CD8-positive, alpha-beta memory T cell (primary cell): ENCODE results near the gene PIK3C2A. TPM values are rescaled to one million over a fixed set of nuclear protein-coding genes. Genes with fewer than 3 reads are reported as not detected.
A peak's percentile ranks its signal among the peaks of the same experiment; 100 is the strongest.

Experiments
- CTCF ChIA-PET: fragments of 350-600 bp; sonication (Branson Sonifier 250); formaldehyde crosslinking; loops from one replicate; lab custom pipeline; 2021; ENCODE audit warnings: antibody characterized with exemption; lab: Charles Lee
- POLR2A ChIA-PET: fragments of 350-600 bp; sonication (Branson Sonifier 250); formaldehyde crosslinking; loops from one replicate; lab custom pipeline; 2021; ENCODE audit warnings: antibody characterized with exemption; lab: Charles Lee
- DNase-seq, 5 donors: peaks; one replicate each; pipeline versions ENCODE4 v3.0.0 to v3.0.0-alpha.2; 2020 to 2022; ENCODE audit warnings: mixed read lengths in 1 of 5
- H3K27ac ChIP-seq: one replicate; pipeline ENCODE4 v1.7.0; 2013; ENCODE audit warnings: low read depth, mild to moderate bottlenecking, low read length, moderate library complexity
- H3K27me3 ChIP-seq: 2 replicates; pipeline ENCODE4 v1.7.0; 2013; ENCODE audit warnings: low read length, mild to moderate bottlenecking; ENCODE audit not compliant: insufficient read depth, poor library complexity, severe bottlenecking
- H3K36me3 ChIP-seq: 2 replicates; pipeline ENCODE4 v1.7.0; 2013; ENCODE audit warnings: mild to moderate bottlenecking, low read length, moderate library complexity; ENCODE audit not compliant: insufficient read depth
- H3K4me1 ChIP-seq: 2 replicates; pipeline ENCODE4 v1.7.0; 2013; ENCODE audit warnings: mild to moderate bottlenecking, low read length, moderate library complexity; ENCODE audit not compliant: insufficient read depth
- H3K4me3 ChIP-seq: 2 replicates; pipeline ENCODE4 v1.7.0; 2013; ENCODE audit warnings: mild to moderate bottlenecking, low read length
- H3K9me3 ChIP-seq: 2 replicates; pipeline ENCODE4 v1.7.0; 2013; ENCODE audit warnings: mild to moderate bottlenecking, low read length
- H3K27ac Mint-ChIP-seq, 8 donors: one replicate each; pipeline ENCODE4 v1.8.0; 2020 to 2021; ENCODE audit warnings: mixed read lengths in 8 of 8, mild to moderate bottlenecking in 6 of 8, inconsistent platforms in 3 of 8, moderate library complexity in 3 of 8
- H3K27me3 Mint-ChIP-seq, 2 donors: one replicate each; pipeline ENCODE4 v1.8.0; 2020 to 2021; ENCODE audit warnings: mixed read lengths in 2 of 2, mild to moderate bottlenecking in 1 of 2, moderate library complexity in 1 of 2
- H3K36me3 Mint-ChIP-seq, 3 donors: one replicate each; pipeline ENCODE4 v1.8.0; 2020 to 2021; ENCODE audit warnings: mixed read lengths in 3 of 3, inconsistent platforms in 1 of 3, mild to moderate bottlenecking in 1 of 3
- H3K4me1 Mint-ChIP-seq, 3 donors: one replicate each; pipeline ENCODE4 v1.8.0; 2020 to 2021; ENCODE audit warnings: mixed read lengths in 3 of 3, inconsistent platforms in 1 of 3, mild to moderate bottlenecking in 1 of 3
- H3K4me3 Mint-ChIP-seq, 7 donors: one replicate each; pipeline ENCODE4 v1.8.0; 2020 to 2021; ENCODE audit warnings: mixed read lengths in 7 of 7, mild to moderate bottlenecking in 6 of 7, moderate library complexity in 4 of 7, inconsistent platforms in 2 of 7
- H3K9me3 Mint-ChIP-seq, 5 donors: one replicate each; pipeline ENCODE4 v1.8.0; 2020 to 2022; ENCODE audit warnings: mixed read lengths in 5 of 5, mild to moderate bottlenecking in 3 of 5, moderate library complexity in 2 of 5, inconsistent platforms in 1 of 5
- polyA plus RNA-seq: library from polyadenylated mRNA; unstranded; fragments of 300-500 nt; fragmentation: Illumina TruSeq; gene quantifications from one replicate; pipeline ENCODE4 v1.2.3, GENCODE V29; 2021
- total RNA-seq, 2 experiments: library from RNA; stranded (reverse); gene quantifications; one replicate each; pipeline ENCODE4 v1.2.3, GENCODE V29; 2021

The PIK3C2A gene
- total and polyA plus RNA-seq, 3 experiments from 2014 or later = 8.1 to 33.0 (median 30.4) TPM

GRCh38 chr11:17208257-17208999 is 642 bp upstream of the PIK3C2A start:
- H3K4me1 ChIP-seq = peaks cover 30% of the 10 kb centered on the region
- CTCF ChIA-PET = interaction anchor here (1.0 kb wide), 1 partner anchor 22 kb away, joined by 3 read pairs; no protein-coding TSS in a partner anchor
- Mint-ChIP-seq H3K27ac (peak overlapping the region; percentile 88 to 99 (median 97)), H3K9me3 (no peaks in the 10 kb centered on the region), H3K27me3 (no peaks in the 10 kb centered on the region), H3K4me1 (peaks cover 36 to 46% (median 43%) of the 10 kb centered on the region in 3 donors), H3K4me3 (peak overlapping the region; percentile 93 to 99 (median 98)), H3K36me3 (peaks cover 0 to 15% (median 0%) of the 10 kb centered on the region in 3 donors)
- peak overlapping the region; percentile 96 for H3K4me3 ChIP-seq
- POLR2A ChIA-PET = interaction anchor here (0.8 to 1.6 kb wide), 5 partner anchors 12 to 145 kb away, joined by 3 to 10 read pairs (median 4); partner anchors contain the start of genes NCR3LG1, NUCB2 and RPS13
- no peaks in the 10 kb centered on the region for H3K27me3 ChIP-seq
- DNase-seq = peak in 3 of 5 donors; percentile 7 to 66 (median 17)
- no peaks in the 10 kb centered on the region for H3K36me3 ChIP-seq
- H3K27ac ChIP-seq = peak overlapping the region; percentile 90
- H3K9me3 ChIP-seq = no peaks in the 10 kb centered on the region

GRCh38 chr11:17206463-17206862 is 1.3 kb downstream of the PIK3C2A start:
- peak overlapping the region; percentile 96 for H3K4me3 ChIP-seq
- H3K27ac Mint-ChIP-seq = peak overlapping the region in 7 of 8 donors; percentile 34 to 99 (median 97)

GRCh38 chr11:17197431-17197898 is 10.3 kb downstream of the PIK3C2A start:
- Mint-ChIP-seq H3K36me3 (peaks cover 0 to 39% (median 13%) of the 10 kb centered on the region in 3 donors), H3K4me3 (no peak overlapping the region), H3K9me3 (no peaks in the 10 kb centered on the region), H3K4me1 (peaks cover 9 to 43% (median 32%) of the 10 kb centered on the region in 3 donors), H3K27ac (no peak overlapping the region), H3K27me3 (no peaks in the 10 kb centered on the region)
- Histone ChIP-seq H3K9me3 (no peaks in the 10 kb centered on the region), H3K4me3 (no peak overlapping the region), H3K27ac (no peak overlapping the region), H3K27me3 (no peaks in the 10 kb centered on the region), H3K4me1 (no peaks in the 10 kb centered on the region), H3K36me3 (peaks cover 3% of the 10 kb centered on the region)
- CTCF ChIA-PET = no interaction called here
- POLR2A ChIA-PET = interaction anchor here (0.6 to 0.7 kb wide), 2 partner anchors 88 to 134 kb away, joined by 3 read pairs; no protein-coding TSS in a partner anchor
- no peak for DNase-seq

More at GRCh38 chr11:17206463-17206862, 1.3 kb downstream of the PIK3C2A start:
- Histone ChIP-seq H3K27me3 (no peaks in the 10 kb centered on the region), H3K36me3 (no peaks in the 10 kb centered on the region), H3K27ac (no peak overlapping the region), H3K4me1 (peaks cover 30% of the 10 kb centered on the region), H3K9me3 (no peaks in the 10 kb centered on the region)
- no peaks in the 10 kb centered on the region for H3K9me3 Mint-ChIP-seq
- H3K27me3 Mint-ChIP-seq = no peaks in the 10 kb centered on the region
- CTCF ChIA-PET = no interaction called here
- peak overlapping the region; percentile 93 to 99 (median 98) for H3K4me3 Mint-ChIP-seq
- POLR2A ChIA-PET = no interaction called here
- peaks cover 0 to 20% (median 3%) of the 10 kb centered on the region in 3 donors for H3K36me3 Mint-ChIP-seq
- no peak for DNase-seq
- H3K4me1 Mint-ChIP-seq = peaks cover 40 to 59% (median 52%) of the 10 kb centered on the region in 3 donors

- POLR2A ChIA-PET = no interaction called here
- no peak overlapping the region for H3K4me3 Mint-ChIP-seq
Measured at GRCh38 chr11:17188675-17189074, 19.1 kb downstream of the PIK3C2A start.

GRCh38 chr11:17186932-17187692 is 20.7 kb downstream of the PIK3C2A start:
- Histone ChIP-seq H3K27me3 (no peaks in the 10 kb centered on the region), H3K36me3 (no peaks in the 10 kb centered on the region), H3K9me3 (no peaks in the 10 kb centered on the region), H3K4me1 (no peaks in the 10 kb centered on the region), H3K4me3 (no peak overlapping the region), H3K27ac (no peak overlapping the region)
- H3K27me3 Mint-ChIP-seq = peaks cover 0 to 1% of the 10 kb centered on the region in 2 donors
- peaks cover 17 to 43% (median 34%) of the 10 kb centered on the region in 3 donors for H3K4me1 Mint-ChIP-seq
- peak overlapping the region in 2 of 8 donors; percentile 25 to 90 for H3K27ac Mint-ChIP-seq
- no peak for DNase-seq
- ChIA-PET POLR2A (no interaction called here), CTCF (no interaction called here)
- H3K36me3 Mint-ChIP-seq = peaks cover 9 to 33% (median 10%) of the 10 kb centered on the region in 3 donors
- H3K9me3 Mint-ChIP-seq = no peaks in the 10 kb centered on the region
- H3K4me3 Mint-ChIP-seq = no peak overlapping the region

More at GRCh38 chr11:17188675-17189074, 19.1 kb downstream of the PIK3C2A start:
- H3K9me3 Mint-ChIP-seq = no peaks in the 10 kb centered on the region
- Histone ChIP-seq H3K27ac (no peak overlapping the region), H3K4me3 (no peak overlapping the region), H3K27me3 (no peaks in the 10 kb centered on the region), H3K9me3 (no peaks in the 10 kb centered on the region), H3K4me1 (no peaks in the 10 kb centered on the region), H3K36me3 (no peaks in the 10 kb centered on the region)
- no peak for DNase-seq
- peaks cover 9 to 39% (median 11%) of the 10 kb centered on the region in 3 donors for H3K36me3 Mint-ChIP-seq
- H3K27ac Mint-ChIP-seq = no peak overlapping the region
- CTCF ChIA-PET = no interaction called here
- peaks cover 17 to 49% (median 34%) of the 10 kb centered on the region in 3 donors for H3K4me1 Mint-ChIP-seq
- H3K27me3 Mint-ChIP-seq = peaks cover 0 to 1% of the 10 kb centered on the region in 2 donors

- H3K4me3 Mint-ChIP-seq = no peak overlapping the region
- CTCF ChIA-PET = no interaction called here
- H3K9me3 ChIP-seq = no peaks in the 10 kb centered on the region
- no peak for DNase-seq
- no peaks in the 10 kb centered on the region for H3K27me3 ChIP-seq
- no peak overlapping the region for H3K27ac ChIP-seq
- no peaks in the 10 kb centered on the region for H3K9me3 Mint-ChIP-seq
- peaks cover 9 to 25% (median 10%) of the 10 kb centered on the region in 3 donors for H3K36me3 Mint-ChIP-seq
- H3K4me1 ChIP-seq = no peaks in the 10 kb centered on the region
- H3K4me3 ChIP-seq = no peak overlapping the region
- H3K27me3 Mint-ChIP-seq = peaks cover 0 to 1% of the 10 kb centered on the region in 2 donors
- POLR2A ChIA-PET = no interaction called here
- peaks cover 17 to 40% (median 37%) of the 10 kb centered on the region in 3 donors for H3K4me1 Mint-ChIP-seq
- H3K36me3 ChIP-seq = no peaks in the 10 kb centered on the region
- peak overlapping the region in 4 of 8 donors; percentile 9 to 53 (median 38) for H3K27ac Mint-ChIP-seq
Measured at GRCh38 chr11:17185938-17186337, 21.8 kb downstream of the PIK3C2A start.

GRCh38 chr11:17184882-17185587 is 22.8 kb downstream of the PIK3C2A start:
- H3K36me3 Mint-ChIP-seq = peaks cover 9 to 24% (median 12%) of the 10 kb centered on the region in 3 donors
- H3K27ac Mint-ChIP-seq = no peak overlapping the region
- no peaks in the 10 kb centered on the region for H3K9me3 ChIP-seq
- no peaks in the 10 kb centered on the region for H3K36me3 ChIP-seq
- DNase-seq = no peak
- ChIA-PET CTCF (no interaction called here), POLR2A (no interaction called here)
- H3K4me1 ChIP-seq = no peaks in the 10 kb centered on the region
- H3K4me1 Mint-ChIP-seq = peaks cover 15 to 39% (median 35%) of the 10 kb centered on the region in 3 donors
- H3K27me3 ChIP-seq = no peaks in the 10 kb centered on the region
- peaks cover 0 to 1% of the 10 kb centered on the region in 2 donors for H3K27me3 Mint-ChIP-seq
- H3K9me3 Mint-ChIP-seq = no peaks in the 10 kb centered on the region
- H3K27ac ChIP-seq = no peak overlapping the region
- H3K4me3 ChIP-seq = no peak overlapping the region
- H3K4me3 Mint-ChIP-seq = no peak overlapping the region
